ENCODE data around the gene TDRD6. TPM values are rescaled to one million over a fixed set of nuclear protein-coding genes. Genes with fewer than 3 reads are reported as not detected.
"Not testable (repeated sequence)": the region's sequence is repeated elsewhere in the genome, so short reads cannot be mapped to it uniquely, and the experiment has no call there.

Gene TDRD6
- total RNA-seq, 4 donors from 2014 or later: under 0.01 to 1.5 (median 0.75) TPM

DNA sequence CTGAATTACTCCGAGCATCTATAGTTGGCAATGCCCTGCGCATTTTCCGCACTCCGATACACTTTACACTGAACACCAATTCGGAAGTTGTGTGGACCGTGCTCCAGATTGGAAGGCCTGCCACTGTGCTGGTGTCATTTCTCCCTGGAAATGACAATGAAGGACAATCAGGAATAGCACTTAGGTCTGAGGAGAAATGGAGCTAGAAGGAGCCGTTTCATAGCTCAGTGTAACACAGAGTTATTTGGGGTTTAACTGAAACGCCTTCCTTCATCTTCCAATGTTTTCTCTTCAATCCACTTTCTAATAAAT, 48.0 kb downstream of the TDRD6 start:
- peaks cover 0 to 2% of the 10 kb centered on the region in 2 donors for H3K27me3 ChIP-seq
- no peaks in the 10 kb centered on the region for H3K4me1 ChIP-seq
- no peaks in the 10 kb centered on the region for H3K36me3 ChIP-seq
- TF ChIP-seq, protein P1, sequence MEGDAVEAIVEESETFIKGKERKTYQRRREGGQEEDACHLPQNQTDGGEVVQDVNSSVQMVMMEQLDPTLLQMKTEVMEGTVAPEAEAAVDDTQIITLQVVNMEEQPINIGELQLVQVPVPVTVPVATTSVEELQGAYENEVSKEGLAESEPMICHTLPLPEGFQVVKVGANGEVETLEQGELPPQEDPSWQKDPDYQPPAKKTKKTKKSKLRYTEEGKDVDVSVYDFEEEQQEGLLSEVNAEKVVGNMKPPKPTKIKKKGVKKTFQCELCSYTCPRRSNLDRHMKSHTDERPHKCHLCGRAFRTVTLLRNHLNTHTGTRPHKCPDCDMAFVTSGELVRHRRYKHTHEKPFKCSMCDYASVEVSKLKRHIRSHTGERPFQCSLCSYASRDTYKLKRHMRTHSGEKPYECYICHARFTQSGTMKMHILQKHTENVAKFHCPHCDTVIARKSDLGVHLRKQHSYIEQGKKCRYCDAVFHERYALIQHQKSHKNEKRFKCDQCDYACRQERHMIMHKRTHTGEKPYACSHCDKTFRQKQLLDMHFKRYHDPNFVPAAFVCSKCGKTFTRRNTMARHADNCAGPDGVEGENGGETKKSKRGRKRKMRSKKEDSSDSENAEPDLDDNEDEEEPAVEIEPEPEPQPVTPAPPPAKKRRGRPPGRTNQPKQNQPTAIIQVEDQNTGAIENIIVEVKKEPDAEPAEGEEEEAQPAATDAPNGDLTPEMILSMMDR (IDR thresholded peaks at IDR 0.05): no peak
- no peak for TF ChIP-seq POLR2A (IDR thresholded peaks at IDR 0.05)
- peak overlapping the region; percentile 12 to 45 for H3K4me3 ChIP-seq
- no peak for DNase-seq
- H3K9me3 ChIP-seq: no peaks in the 10 kb centered on the region
- intact Hi-C loops (cut with DNase I; ENCODE audit: low total_unique reads): no loop called here
- H3K27ac ChIP-seq: no peak overlapping the region

DNA sequence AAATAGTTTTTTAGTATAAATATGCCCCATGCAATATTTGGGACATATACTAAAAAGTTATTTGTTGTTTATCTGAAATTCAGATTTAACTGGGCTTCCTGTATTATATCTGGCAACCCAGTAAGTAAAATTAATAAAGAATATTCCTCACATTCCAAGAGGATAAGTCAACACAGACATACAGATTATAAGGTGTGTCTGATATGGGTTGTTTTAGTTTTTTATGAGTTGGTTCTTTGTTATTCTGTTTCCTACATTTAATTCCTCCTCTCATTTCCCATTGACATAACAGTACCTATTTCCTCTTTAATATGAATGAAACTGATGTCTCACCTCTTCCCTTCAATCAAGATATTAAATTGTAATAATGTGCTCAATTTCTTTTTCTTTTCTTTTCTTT, 49.2 kb downstream of the TDRD6 start:
- H3K9me3 ChIP-seq: no peaks in the 10 kb centered on the region
- H3K27ac ChIP-seq: no peak overlapping the region
- no peak for TF ChIP-seq POLR2A (IDR thresholded peaks at IDR 0.05)
- TF ChIP-seq, protein P1 (IDR thresholded peaks at IDR 0.05): no peak
- no peaks in the 10 kb centered on the region for H3K36me3 ChIP-seq
- H3K4me1 ChIP-seq: no peaks in the 10 kb centered on the region
- no peak overlapping the region for H3K4me3 ChIP-seq
- H3K27me3 ChIP-seq: peaks cover 0 to 2% of the 10 kb centered on the region in 2 donors
- intact Hi-C loops (cut with DNase I; ENCODE audit: low total_unique reads): no loop called here
- DNase-seq: no peak

DNA sequence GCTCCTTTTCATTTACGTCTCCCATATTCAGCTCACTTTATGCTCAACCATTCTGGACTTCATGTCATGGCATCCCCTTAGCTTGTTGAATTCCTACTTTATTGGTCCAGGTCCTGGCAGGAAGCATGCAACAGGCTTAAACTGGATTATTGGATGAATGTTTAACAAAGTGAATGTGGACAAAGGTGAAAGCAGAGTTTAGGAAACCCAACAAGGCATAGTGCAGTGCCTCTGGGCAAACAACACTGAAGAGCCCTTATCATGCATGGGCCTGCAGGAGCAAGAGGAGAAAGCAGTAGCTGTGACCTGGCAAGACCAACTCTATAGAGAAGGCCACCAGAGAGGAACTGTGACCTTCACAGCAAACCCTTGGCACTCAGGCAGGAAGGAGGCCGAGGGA, 53.8 kb downstream of the TDRD6 start:
- H3K27ac ChIP-seq: no peak overlapping the region
- H3K4me1 ChIP-seq: no peaks in the 10 kb centered on the region
- DNase-seq: no peak
- intact Hi-C loops (cut with DNase I; ENCODE audit: low total_unique reads): no loop called here
- H3K9me3 ChIP-seq: no peaks in the 10 kb centered on the region
- no peaks in the 10 kb centered on the region for H3K36me3 ChIP-seq
- no peak for TF ChIP-seq POLR2A (IDR thresholded peaks at IDR 0.05)
- TF ChIP-seq, protein P1 (IDR thresholded peaks at IDR 0.05): no peak
- H3K4me3 ChIP-seq: no peak overlapping the region
- no peaks in the 10 kb centered on the region for H3K27me3 ChIP-seq

DNA sequence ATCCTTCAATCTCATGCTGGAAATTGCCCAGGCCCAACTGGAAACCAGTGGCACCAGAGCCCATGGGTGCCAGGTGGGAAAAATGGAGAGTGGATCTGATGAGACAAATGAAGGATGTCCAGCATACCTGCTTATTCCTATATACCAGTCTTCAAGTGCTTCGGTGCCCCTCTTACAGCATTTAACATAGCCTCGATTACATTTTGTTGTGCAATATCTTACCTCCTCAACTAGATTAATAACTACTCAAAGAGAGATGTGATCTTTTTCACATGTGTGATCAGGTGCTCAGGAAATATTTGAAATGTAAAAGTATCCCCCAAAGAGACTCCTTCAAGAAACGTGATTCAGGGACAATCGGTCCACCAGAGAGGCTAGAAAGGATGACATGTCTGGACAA, 54.2 kb downstream of the TDRD6 start:
- intact Hi-C loops (cut with DNase I; ENCODE audit: low total_unique reads): no loop called here
- no peak for TF ChIP-seq POLR2A (IDR thresholded peaks at IDR 0.05)
- TF ChIP-seq, protein P1 (IDR thresholded peaks at IDR 0.05): no peak

DNA sequence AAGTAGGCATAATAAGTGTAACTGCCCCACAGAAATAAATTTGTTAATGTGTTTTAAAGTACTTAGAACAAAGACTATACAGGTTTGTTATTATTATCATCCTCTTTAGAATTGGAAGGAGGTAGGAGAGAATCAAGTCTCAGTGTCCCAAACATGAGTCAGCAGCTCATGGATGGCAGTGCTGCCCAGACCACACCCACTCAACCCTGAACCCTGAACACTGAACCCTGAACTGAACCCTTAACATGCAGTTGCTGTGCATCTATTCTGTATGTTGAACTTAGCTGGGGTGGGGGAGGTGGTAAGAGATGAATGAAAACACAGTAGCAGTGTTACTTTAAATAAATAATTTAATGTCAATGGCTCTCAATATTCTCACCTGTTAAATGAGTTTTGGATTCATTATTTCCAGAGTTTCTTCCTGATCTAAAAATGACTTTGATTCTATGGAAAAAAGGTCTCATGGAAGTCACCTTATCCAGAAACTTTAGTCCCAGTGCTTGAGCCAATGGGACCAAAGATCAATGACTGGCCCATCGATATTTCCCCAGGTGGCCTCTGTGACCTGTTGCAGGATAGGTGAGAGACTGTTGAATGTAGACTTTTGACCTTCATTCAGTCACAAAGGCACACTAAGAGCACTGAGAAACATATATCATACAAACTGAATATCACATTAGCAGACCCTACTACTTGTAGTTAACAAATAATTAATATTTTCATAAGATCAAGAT, 55.9 kb downstream of the TDRD6 start:
- H3K36me3 ChIP-seq: no peaks in the 10 kb centered on the region
- H3K27ac ChIP-seq: no peak overlapping the region
- no peaks in the 10 kb centered on the region for H3K4me1 ChIP-seq
- H3K4me3 ChIP-seq: no peak overlapping the region
- no peak for TF ChIP-seq POLR2A (IDR thresholded peaks at IDR 0.05)
- TF ChIP-seq, protein P1 (IDR thresholded peaks at IDR 0.05): no peak
- intact Hi-C loops (cut with DNase I; ENCODE audit: low total_unique reads): no loop called here
- no peaks in the 10 kb centered on the region for H3K9me3 ChIP-seq
- no peaks in the 10 kb centered on the region for H3K27me3 ChIP-seq
- no peak for DNase-seq

More for the DNA sequence above, 54.2 kb downstream of the TDRD6 start:
- H3K9me3 ChIP-seq: no peaks in the 10 kb centered on the region
- no peak overlapping the region for H3K4me3 ChIP-seq
- H3K36me3 ChIP-seq: no peaks in the 10 kb centered on the region
- H3K27me3 ChIP-seq: no peaks in the 10 kb centered on the region
- H3K27ac ChIP-seq: no peak overlapping the region
- no peak for DNase-seq
- no peaks in the 10 kb centered on the region for H3K4me1 ChIP-seq

DNA sequence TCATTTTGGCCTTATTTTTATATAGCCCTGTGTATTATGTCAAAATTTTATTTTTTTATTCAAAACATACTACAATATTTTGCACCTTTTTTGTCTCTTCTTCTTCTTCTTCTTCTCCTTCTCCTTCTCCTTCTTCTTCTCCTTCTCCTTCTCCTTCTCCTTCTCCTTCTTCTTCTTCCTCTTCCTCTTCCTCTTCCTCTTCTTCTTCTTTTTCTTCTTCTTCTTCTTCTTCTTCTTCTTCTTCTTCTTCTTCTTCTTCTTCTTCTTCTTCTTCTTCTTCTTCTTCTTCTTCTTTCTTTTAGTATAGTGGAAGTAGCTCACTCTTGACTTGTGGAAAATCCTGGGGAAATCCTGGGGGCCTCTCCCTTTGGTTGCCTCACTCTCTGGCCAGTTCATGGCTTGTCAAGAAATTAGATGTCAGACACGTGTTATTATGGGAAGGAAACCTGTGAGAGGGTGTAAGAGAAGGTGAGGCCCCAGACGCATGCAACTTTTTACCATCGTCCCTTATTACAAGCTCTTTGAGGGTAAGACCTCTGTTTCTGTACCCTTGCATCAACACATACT, 56.6 kb downstream of the TDRD6 start:
- not testable (repeated sequence) for DNase-seq, H3K27me3 ChIP-seq

More for the DNA sequence above, 56.6 kb downstream of the TDRD6 start:
- H3K9me3 ChIP-seq; H3K4me1 ChIP-seq; H3K4me3 ChIP-seq; intact Hi-C loops (cut with DNase I; ENCODE audit: low total_unique reads); H3K36me3 ChIP-seq; H3K27ac ChIP-seq: not testable (repeated sequence)

All from uterus (tissue), 4 donors.